GM23338 (cell line): ENCODE data around the gene NIPBL. TPM values are rescaled to one million over a fixed set of nuclear protein-coding genes. Genes with fewer than 3 reads are reported as not detected.

Experiments used
- ATAC-seq: fragments of 200-7000 bp; cut with Tn5 transposase; 3 replicates; pipeline ENCODE4 v1.9.1; 2020
- DNase-seq: peaks from one replicate; pipeline ENCODE4 v3.0.0-alpha.2; 2015; ENCODE audit warnings: low spot score
- H2AFZ ChIP-seq: fragments of 200-600 bp; sonication (generic); 2 replicates; pipeline ENCODE4 v1.8.0; 2016; ENCODE audit warnings: antibody characterized with exemption, mild to moderate bottlenecking, moderate library complexity
- H3F3A ChIP-seq: fragments of 200-600 bp; sonication (generic); replicated peaks from 2 replicates; pipeline ENCODE4 v1.8.0; 2017; ENCODE audit warnings: antibody characterized with exemption, mixed run types, low read depth
- H3K27ac ChIP-seq: fragments of 200-600 bp; sonication (generic); 2 replicates; pipeline ENCODE4 v1.6.1; 2016; ENCODE audit warnings: low read depth
- H3K27me3 ChIP-seq: fragments of 200-600 bp; sonication (generic); 2 replicates; pipeline ENCODE4 v1.8.0; 2016; ENCODE audit warnings: mild to moderate bottlenecking, mixed run types, moderate library complexity; ENCODE audit not compliant: insufficient read depth
- H3K36me3 ChIP-seq: fragments of 200-600 bp; sonication (generic); 2 replicates; pipeline ENCODE4 v1.8.0; 2016; ENCODE audit warnings: mild to moderate bottlenecking; ENCODE audit not compliant: insufficient read depth
- H3K4me1 ChIP-seq: fragments of 200-600 bp; sonication (generic); 2 replicates; pipeline ENCODE4 v1.8.0; 2016; ENCODE audit warnings: mild to moderate bottlenecking, moderate library complexity; ENCODE audit not compliant: insufficient read depth
- H3K4me2 ChIP-seq: fragments of 200-600 bp; sonication (generic); 2 replicates; pipeline ENCODE4 v1.7.1; 2017; ENCODE audit warnings: mixed run types
- H3K4me3 ChIP-seq: fragments of 200-600 bp; sonication (generic); 2 replicates; pipeline ENCODE4 v1.6.1; 2016; ENCODE audit warnings: mixed run types
- H3K79me2 ChIP-seq: fragments of 200-600 bp; sonication (generic); replicated peaks from 2 replicates; pipeline ENCODE4 v1.8.0; 2017; ENCODE audit warnings: mild to moderate bottlenecking; ENCODE audit not compliant: insufficient read depth
- H3K9me2 ChIP-seq: fragments of 200-600 bp; sonication (generic); 2 replicates; pipeline ENCODE4 v1.8.0; 2017; ENCODE audit not compliant: insufficient read depth
- H4K20me1 ChIP-seq: fragments of 200-600 bp; sonication (generic); replicated peaks from 2 replicates; pipeline ENCODE4 v1.8.0; 2017; ENCODE audit warnings: mild to moderate bottlenecking; ENCODE audit not compliant: insufficient read depth
- H3K27ac Mint-ChIP-seq: 2 replicates; pipeline ENCODE4 v1.8.0; 2020; ENCODE audit warnings: inconsistent platforms, mild to moderate bottlenecking, moderate library complexity, mixed read lengths
- H3K27me3 Mint-ChIP-seq: 3 replicates; pipeline ENCODE4 v1.8.0; 2022; ENCODE audit warnings: low read depth, mild to moderate bottlenecking, moderate library complexity, mixed read lengths, inconsistent platforms; ENCODE audit not compliant: insufficient read depth, poor library complexity
- H3K36me3 Mint-ChIP-seq: 3 replicates; pipeline ENCODE4 v1.8.0; 2021; ENCODE audit warnings: low read depth, mild to moderate bottlenecking, inconsistent platforms, moderate library complexity, mixed read lengths
- H3K4me1 Mint-ChIP-seq: 3 replicates; pipeline ENCODE4 v1.8.0; 2020; ENCODE audit warnings: mild to moderate bottlenecking, inconsistent platforms, mixed read lengths
- H3K4me3 Mint-ChIP-seq: 3 replicates; pipeline ENCODE4 v1.8.0; 2021; ENCODE audit warnings: moderate library complexity, mild to moderate bottlenecking, inconsistent platforms, mixed read lengths
- H3K9me3 Mint-ChIP-seq: 3 replicates; pipeline ENCODE4 v1.8.0; 2020; ENCODE audit warnings: moderate library complexity, mild to moderate bottlenecking, inconsistent platforms, mixed read lengths
- CREB1 ChIP-seq: fragments of 250-450 bp; sonication (Bioruptor Pico); IDR thresholded peaks from 2 replicates; pipeline ENCODE4 v1.5.0; 2020; ENCODE audit warnings: low read depth, mild to moderate bottlenecking, moderate library complexity
- EZH2 ChIP-seq: fragments of 200-600 bp; sonication (generic); IDR thresholded peaks from one replicate; pipeline ENCODE4 v1.8.0; 2017; ENCODE audit warnings: antibody characterized with exemption, mild to moderate bottlenecking, low read depth; ENCODE audit not compliant: unreplicated experiment
- EZH2phosphoT487 ChIP-seq: fragments of 200-600 bp; sonication (generic); IDR thresholded peaks from one replicate; pipeline ENCODE4 v1.8.1; 2018; ENCODE audit warnings: antibody characterized with exemption; ENCODE audit not compliant: unreplicated experiment
- JUNB ChIP-seq: IDR thresholded peaks from one replicate; pipeline ENCODE4 v1.6.1; 2016; ENCODE audit warnings: antibody characterized with exemption; ENCODE audit not compliant: unreplicated experiment
- NANOG ChIP-seq: IDR thresholded peaks from 2 replicates; pipeline ENCODE4 v1.6.1; 2016; ENCODE audit warnings: antibody characterized with exemption, borderline replicate concordance
- POLR2AphosphoS5 ChIP-seq: IDR thresholded peaks from 2 replicates; pipeline ENCODE4 v1.6.1; 2016; ENCODE audit warnings: antibody characterized with exemption, low read depth
- STAT1 ChIP-seq: IDR thresholded peaks from one replicate; pipeline ENCODE4 v1.6.1; 2016; ENCODE audit warnings: antibody characterized with exemption; ENCODE audit not compliant: unreplicated experiment
- ZNF114 ChIP-seq: fragments of 250-450 bp; sonication (Bioruptor Pico); IDR thresholded peaks from 2 replicates; pipeline ENCODE4 v1.5.0; 2020; ENCODE audit warnings: mild to moderate bottlenecking, moderate library complexity
- ZNF331 ChIP-seq: fragments of 250-450 bp; sonication (Bioruptor Pico); IDR thresholded peaks from 2 replicates; pipeline ENCODE4 v1.5.0; 2020; ENCODE audit warnings: low read depth, mild to moderate bottlenecking, moderate library complexity
- polyA plus RNA-seq: library from polyadenylated mRNA; unstranded; fragments of >200 nt; fragmentation: Nextera tagmentation; extraction: Ambion mirVana; gene quantifications from 2 replicates; pipeline ENCODE4 v1.2.1, GENCODE V29; 2016
- total RNA-seq: library from RNA; depleted of rRNA; stranded (reverse); fragments of >200 nt; shearing (Covaris generic); gene quantifications from 2 replicates; pipeline ENCODE4 v1.2.3, GENCODE V29; 2014
- TF ChIP-seq, protein P1 (sequence below): IDR thresholded peaks from one replicate; pipeline ENCODE4 v1.6.1; 2018; ENCODE audit warnings: antibody characterized with exemption; ENCODE audit not compliant: unreplicated experiment
- TF ChIP-seq, protein P2 (sequence below): IDR thresholded peaks from 2 replicates; pipeline ENCODE4 v1.6.1; 2016; ENCODE audit warnings: antibody characterized with exemption
- TF ChIP-seq, protein P3 (sequence below): fragments of 250-450 bp; sonication (Bioruptor Pico); IDR thresholded peaks from 2 replicates; pipeline ENCODE4 v1.5.0; 2020; ENCODE audit warnings: mild to moderate bottlenecking, moderate library complexity
- TF ChIP-seq, protein P4 (sequence below), 2 experiments: fragments of 200-600 bp in 1 of 2; sonication (generic) in 1 of 2; conservative IDR thresholded peaks; 2 replicates each; pipeline versions ENCODE4 v1.5.1 to v1.6.1; 2016 to 2017; ENCODE audit warnings: antibody characterized with exemption in 2 of 2, low read depth in 2 of 2, mild to moderate bottlenecking in 2 of 2, moderate library complexity in 1 of 2

The NIPBL gene
- total and polyA plus RNA-seq, 2 experiments from 2014 or later: 44.2 to 51.4 TPM

DNA sequence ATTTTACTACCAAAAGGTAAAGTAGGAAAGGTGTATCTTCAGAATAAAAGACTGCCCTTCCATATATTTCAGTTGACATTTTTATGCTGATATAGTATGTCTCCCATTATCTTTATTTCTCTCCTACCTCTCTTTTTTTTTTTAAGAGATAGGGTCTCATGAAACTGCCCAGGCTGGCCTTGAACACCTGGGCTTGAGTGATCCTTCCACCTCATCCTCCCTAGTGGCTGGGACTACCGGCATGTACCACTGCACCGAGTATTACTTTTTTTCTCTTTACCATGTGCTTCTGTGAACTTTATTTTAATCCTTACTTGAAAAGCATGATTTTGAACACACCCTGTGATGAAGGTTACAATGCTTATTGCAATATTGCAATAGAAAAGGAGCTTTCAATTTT is 42.7 kb downstream of the NIPBL start:
- no peaks in the 10 kb centered on the region for H3F3A ChIP-seq
- no peak overlapping the region for H3K4me3 ChIP-seq
- ATAC-seq: no peak
- no peak overlapping the region for H3K27ac ChIP-seq
- no peak for DNase-seq
- Mint-ChIP-seq H3K4me3 (no peak overlapping the region), H3K27me3 (peaks cover 9% of the 10 kb centered on the region), H3K4me1 (peaks cover 11% of the 10 kb centered on the region; the same call in 2 of the 3 replicates), H3K36me3 (peaks cover 9% of the 10 kb centered on the region; the same call in 2 of the 3 replicates), H3K27ac (no peak overlapping the region), H3K9me3 (peaks cover 10% of the 10 kb centered on the region; the same call in 2 of the 3 replicates)
- 0 out of 2 replicates have a peak, but pooled peaks cover 7% of the 10 kb centered on the region for H3K4me1 ChIP-seq
- peaks cover 17% of the 10 kb centered on the region for H4K20me1 ChIP-seq
- H3K79me2 ChIP-seq: peaks cover 100% of the 10 kb centered on the region
- H3K27me3 ChIP-seq: no peaks in the 10 kb centered on the region
- H2AFZ ChIP-seq: no peak overlapping the region
- no peak overlapping the region for H3K4me2 ChIP-seq
- no peaks in the 10 kb centered on the region for H3K36me3 ChIP-seq
- no peak for TF ChIP-seq STAT1
- TF ChIP-seq, protein P1, sequence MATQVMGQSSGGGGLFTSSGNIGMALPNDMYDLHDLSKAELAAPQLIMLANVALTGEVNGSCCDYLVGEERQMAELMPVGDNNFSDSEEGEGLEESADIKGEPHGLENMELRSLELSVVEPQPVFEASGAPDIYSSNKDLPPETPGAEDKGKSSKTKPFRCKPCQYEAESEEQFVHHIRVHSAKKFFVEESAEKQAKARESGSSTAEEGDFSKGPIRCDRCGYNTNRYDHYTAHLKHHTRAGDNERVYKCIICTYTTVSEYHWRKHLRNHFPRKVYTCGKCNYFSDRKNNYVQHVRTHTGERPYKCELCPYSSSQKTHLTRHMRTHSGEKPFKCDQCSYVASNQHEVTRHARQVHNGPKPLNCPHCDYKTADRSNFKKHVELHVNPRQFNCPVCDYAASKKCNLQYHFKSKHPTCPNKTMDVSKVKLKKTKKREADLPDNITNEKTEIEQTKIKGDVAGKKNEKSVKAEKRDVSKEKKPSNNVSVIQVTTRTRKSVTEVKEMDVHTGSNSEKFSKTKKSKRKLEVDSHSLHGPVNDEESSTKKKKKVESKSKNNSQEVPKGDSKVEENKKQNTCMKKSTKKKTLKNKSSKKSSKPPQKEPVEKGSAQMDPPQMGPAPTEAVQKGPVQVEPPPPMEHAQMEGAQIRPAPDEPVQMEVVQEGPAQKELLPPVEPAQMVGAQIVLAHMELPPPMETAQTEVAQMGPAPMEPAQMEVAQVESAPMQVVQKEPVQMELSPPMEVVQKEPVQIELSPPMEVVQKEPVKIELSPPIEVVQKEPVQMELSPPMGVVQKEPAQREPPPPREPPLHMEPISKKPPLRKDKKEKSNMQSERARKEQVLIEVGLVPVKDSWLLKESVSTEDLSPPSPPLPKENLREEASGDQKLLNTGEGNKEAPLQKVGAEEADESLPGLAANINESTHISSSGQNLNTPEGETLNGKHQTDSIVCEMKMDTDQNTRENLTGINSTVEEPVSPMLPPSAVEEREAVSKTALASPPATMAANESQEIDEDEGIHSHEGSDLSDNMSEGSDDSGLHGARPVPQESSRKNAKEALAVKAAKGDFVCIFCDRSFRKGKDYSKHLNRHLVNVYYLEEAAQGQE: no peak
- no peak for TF ChIP-seq EZH2phosphoT487
- TF ChIP-seq, protein P2, sequence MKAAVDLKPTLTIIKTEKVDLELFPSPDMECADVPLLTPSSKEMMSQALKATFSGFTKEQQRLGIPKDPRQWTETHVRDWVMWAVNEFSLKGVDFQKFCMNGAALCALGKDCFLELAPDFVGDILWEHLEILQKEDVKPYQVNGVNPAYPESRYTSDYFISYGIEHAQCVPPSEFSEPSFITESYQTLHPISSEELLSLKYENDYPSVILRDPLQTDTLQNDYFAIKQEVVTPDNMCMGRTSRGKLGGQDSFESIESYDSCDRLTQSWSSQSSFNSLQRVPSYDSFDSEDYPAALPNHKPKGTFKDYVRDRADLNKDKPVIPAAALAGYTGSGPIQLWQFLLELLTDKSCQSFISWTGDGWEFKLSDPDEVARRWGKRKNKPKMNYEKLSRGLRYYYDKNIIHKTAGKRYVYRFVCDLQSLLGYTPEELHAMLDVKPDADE: no peak
- TF ChIP-seq, protein P3, sequence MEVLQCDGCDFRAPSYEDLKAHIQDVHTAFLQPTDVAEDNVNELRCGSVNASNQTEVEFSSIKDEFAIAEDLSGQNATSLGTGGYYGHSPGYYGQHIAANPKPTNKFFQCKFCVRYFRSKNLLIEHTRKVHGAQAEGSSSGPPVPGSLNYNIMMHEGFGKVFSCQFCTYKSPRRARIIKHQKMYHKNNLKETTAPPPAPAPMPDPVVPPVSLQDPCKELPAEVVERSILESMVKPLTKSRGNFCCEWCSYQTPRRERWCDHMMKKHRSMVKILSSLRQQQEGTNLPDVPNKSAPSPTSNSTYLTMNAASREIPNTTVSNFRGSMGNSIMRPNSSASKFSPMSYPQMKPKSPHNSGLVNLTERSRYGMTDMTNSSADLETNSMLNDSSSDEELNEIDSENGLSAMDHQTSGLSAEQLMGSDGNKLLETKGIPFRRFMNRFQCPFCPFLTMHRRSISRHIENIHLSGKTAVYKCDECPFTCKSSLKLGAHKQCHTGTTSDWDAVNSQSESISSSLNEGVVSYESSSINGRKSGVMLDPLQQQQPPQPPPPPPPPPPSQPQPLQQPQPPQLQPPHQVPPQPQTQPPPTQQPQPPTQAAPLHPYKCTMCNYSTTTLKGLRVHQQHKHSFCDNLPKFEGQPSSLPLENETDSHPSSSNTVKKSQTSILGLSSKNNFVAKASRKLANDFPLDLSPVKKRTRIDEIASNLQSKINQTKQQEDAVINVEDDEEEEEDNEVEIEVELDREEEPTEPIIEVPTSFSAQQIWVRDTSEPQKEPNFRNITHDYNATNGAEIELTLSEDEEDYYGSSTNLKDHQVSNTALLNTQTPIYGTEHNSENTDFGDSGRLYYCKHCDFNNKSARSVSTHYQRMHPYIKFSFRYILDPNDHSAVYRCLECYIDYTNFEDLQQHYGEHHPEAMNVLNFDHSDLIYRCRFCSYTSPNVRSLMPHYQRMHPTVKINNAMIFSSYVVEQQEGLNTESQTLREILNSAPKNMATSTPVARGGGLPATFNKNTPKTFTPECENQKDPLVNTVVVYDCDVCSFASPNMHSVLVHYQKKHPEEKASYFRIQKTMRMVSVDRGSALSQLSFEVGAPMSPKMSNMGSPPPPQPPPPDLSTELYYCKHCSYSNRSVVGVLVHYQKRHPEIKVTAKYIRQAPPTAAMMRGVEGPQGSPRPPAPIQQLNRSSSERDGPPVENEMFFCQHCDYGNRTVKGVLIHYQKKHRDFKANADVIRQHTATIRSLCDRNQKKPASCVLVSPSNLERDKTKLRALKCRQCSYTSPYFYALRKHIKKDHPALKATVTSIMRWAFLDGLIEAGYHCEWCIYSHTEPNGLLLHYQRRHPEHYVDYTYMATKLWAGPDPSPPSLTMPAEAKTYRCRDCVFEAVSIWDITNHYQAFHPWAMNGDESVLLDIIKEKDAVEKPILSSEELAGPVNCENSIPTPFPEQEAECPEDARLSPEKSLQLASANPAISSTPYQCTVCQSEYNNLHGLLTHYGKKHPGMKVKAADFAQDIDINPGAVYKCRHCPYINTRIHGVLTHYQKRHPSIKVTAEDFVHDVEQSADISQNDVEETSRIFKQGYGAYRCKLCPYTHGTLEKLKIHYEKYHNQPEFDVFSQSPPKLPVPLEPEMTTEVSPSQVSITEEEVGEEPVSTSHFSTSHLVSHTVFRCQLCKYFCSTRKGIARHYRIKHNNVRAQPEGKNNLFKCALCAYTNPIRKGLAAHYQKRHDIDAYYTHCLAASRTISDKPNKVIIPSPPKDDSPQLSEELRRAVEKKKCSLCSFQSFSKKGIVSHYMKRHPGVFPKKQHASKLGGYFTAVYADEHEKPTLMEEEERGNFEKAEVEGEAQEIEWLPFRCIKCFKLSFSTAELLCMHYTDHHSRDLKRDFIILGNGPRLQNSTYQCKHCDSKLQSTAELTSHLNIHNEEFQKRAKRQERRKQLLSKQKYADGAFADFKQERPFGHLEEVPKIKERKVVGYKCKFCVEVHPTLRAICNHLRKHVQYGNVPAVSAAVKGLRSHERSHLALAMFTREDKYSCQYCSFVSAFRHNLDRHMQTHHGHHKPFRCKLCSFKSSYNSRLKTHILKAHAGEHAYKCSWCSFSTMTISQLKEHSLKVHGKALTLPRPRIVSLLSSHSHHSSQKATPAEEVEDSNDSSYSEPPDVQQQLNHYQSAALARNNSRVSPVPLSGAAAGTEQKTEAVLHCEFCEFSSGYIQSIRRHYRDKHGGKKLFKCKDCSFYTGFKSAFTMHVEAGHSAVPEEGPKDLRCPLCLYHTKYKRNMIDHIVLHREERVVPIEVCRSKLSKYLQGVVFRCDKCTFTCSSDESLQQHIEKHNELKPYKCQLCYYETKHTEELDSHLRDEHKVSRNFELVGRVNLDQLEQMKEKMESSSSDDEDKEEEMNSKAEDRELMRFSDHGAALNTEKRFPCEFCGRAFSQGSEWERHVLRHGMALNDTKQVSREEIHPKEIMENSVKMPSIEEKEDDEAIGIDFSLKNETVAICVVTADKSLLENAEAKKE (CRISPR knock-in tag): no peak
- no peak for TF ChIP-seq NANOG
- TF ChIP-seq EZH2: no peak
- no peak for TF ChIP-seq ZNF114 (CRISPR knock-in tag)
- no peak for TF ChIP-seq JUNB
- TF ChIP-seq ZNF331 (CRISPR knock-in tag): no peak
- TF ChIP-seq CREB1 (CRISPR knock-in tag): no peak
- TF ChIP-seq, protein P4, sequence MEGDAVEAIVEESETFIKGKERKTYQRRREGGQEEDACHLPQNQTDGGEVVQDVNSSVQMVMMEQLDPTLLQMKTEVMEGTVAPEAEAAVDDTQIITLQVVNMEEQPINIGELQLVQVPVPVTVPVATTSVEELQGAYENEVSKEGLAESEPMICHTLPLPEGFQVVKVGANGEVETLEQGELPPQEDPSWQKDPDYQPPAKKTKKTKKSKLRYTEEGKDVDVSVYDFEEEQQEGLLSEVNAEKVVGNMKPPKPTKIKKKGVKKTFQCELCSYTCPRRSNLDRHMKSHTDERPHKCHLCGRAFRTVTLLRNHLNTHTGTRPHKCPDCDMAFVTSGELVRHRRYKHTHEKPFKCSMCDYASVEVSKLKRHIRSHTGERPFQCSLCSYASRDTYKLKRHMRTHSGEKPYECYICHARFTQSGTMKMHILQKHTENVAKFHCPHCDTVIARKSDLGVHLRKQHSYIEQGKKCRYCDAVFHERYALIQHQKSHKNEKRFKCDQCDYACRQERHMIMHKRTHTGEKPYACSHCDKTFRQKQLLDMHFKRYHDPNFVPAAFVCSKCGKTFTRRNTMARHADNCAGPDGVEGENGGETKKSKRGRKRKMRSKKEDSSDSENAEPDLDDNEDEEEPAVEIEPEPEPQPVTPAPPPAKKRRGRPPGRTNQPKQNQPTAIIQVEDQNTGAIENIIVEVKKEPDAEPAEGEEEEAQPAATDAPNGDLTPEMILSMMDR (conservative IDR thresholded peaks at IDR 0.05; ENCODE audit: low read depth in 2 of 2): no peak
- TF ChIP-seq POLR2AphosphoS5: no peak
- H3K9me2 ChIP-seq: no peaks in the 10 kb centered on the region
